ENCODE measurements around the gene MARCHF9. TPM values are rescaled to one million over a fixed set of nuclear protein-coding genes. Genes with fewer than 3 reads are reported as not detected.

The MARCHF9 gene
- total RNA-seq, 2 donors from 2014 or later, result 13.6 to 15.8 TPM

- WGBS, 2 experiments (ENCODE audit: insufficient coverage in 1 of 2, insufficient read length in 1 of 2), result 91 to 94% methylated on average over 6 to 7 of the region's 7 CpGs
These were observed 22.5 kb downstream of the MARCHF9 start for GRCh38 chr12:57777367-57777766.

GRCh38 chr12:57777911-57778310 lies 23.0 kb downstream of the MARCHF9 start:
- H3K4me1 ChIP-seq (ENCODE audit: control insufficient read depth, insufficient read depth, low read length), result no peaks in the 10 kb centered on the region
- H3K27me3 ChIP-seq (ENCODE audit: control insufficient read depth, insufficient read depth, low read length, poor library complexity, severe bottlenecking), result no peaks in the 10 kb centered on the region
- no peaks in the 10 kb centered on the region for H3K9me3 Mint-ChIP-seq
- H3K9me3 ChIP-seq (ENCODE audit: control insufficient read depth, low read length), result no peaks in the 10 kb centered on the region
- no peak overlapping the region for H3K4me3 Mint-ChIP-seq
- peaks cover under 1% of the 10 kb centered on the region for H3K4me1 Mint-ChIP-seq
- no peak overlapping the region for H3K4me3 ChIP-seq (ENCODE audit: low read length)
- WGBS, 2 experiments (ENCODE audit: insufficient coverage in 1 of 2, insufficient read length in 1 of 2), result 95 to 100% methylated on average over 3 to 6 of the region's 7 CpGs
- H3K27ac ChIP-seq (ENCODE audit: low read depth, low read length), result no peak overlapping the region
- no peak overlapping the region for H3K27ac Mint-ChIP-seq
- peaks cover 3% of the 10 kb centered on the region for H3K36me3 Mint-ChIP-seq (ENCODE audit: low read depth)
- no peaks in the 10 kb centered on the region for H3K27me3 Mint-ChIP-seq (ENCODE audit: insufficient read depth)
- no peaks in the 10 kb centered on the region for H3K36me3 ChIP-seq (ENCODE audit: control insufficient read depth, insufficient read depth, low read length)
- no peak for DNase-seq
- H3K9ac ChIP-seq (ENCODE audit: extremely low read depth, low read length, poor library complexity, severe bottlenecking), result no peak overlapping the region
- TF ChIP-seq CTCF (conservative IDR thresholded peaks at IDR 0.05), result no peak

More at GRCh38 chr12:57777367-57777766, 22.5 kb downstream of the MARCHF9 start:
- H3K4me3 ChIP-seq (ENCODE audit: low read length), result no peak overlapping the region
- Mint-ChIP-seq H3K4me1 (peaks cover 2% of the 10 kb centered on the region), H3K27ac (no peak overlapping the region), H3K9me3 (no peaks in the 10 kb centered on the region), H3K36me3 (ENCODE audit: low read depth) (peaks cover 3% of the 10 kb centered on the region), H3K4me3 (no peak overlapping the region), H3K27me3 (ENCODE audit: insufficient read depth) (no peaks in the 10 kb centered on the region)
- no peaks in the 10 kb centered on the region for H3K27me3 ChIP-seq (ENCODE audit: control insufficient read depth, insufficient read depth, low read length, poor library complexity, severe bottlenecking)
- DNase-seq, result no peak
- no peaks in the 10 kb centered on the region for H3K4me1 ChIP-seq (ENCODE audit: control insufficient read depth, insufficient read depth, low read length)
- no peak for TF ChIP-seq CTCF (conservative IDR thresholded peaks at IDR 0.05)
- H3K36me3 ChIP-seq (ENCODE audit: control insufficient read depth, insufficient read depth, low read length), result no peaks in the 10 kb centered on the region
- H3K9me3 ChIP-seq (ENCODE audit: control insufficient read depth, low read length), result no peaks in the 10 kb centered on the region
- H3K27ac ChIP-seq (ENCODE audit: low read depth, low read length), result no peak overlapping the region
- no peak overlapping the region for H3K9ac ChIP-seq (ENCODE audit: extremely low read depth, low read length, poor library complexity, severe bottlenecking)

- H3K4me1 Mint-ChIP-seq, result peaks cover 4% of the 10 kb centered on the region
- no peak for TF ChIP-seq CTCF (conservative IDR thresholded peaks at IDR 0.05)
- H3K27ac ChIP-seq (ENCODE audit: low read depth, low read length), result no peak overlapping the region
- no peak overlapping the region for H3K4me3 ChIP-seq (ENCODE audit: low read length)
- no peaks in the 10 kb centered on the region for H3K9me3 ChIP-seq (ENCODE audit: control insufficient read depth, low read length)
- no peak for DNase-seq
- WGBS, 2 experiments (ENCODE audit: insufficient coverage in 1 of 2, insufficient read length in 1 of 2), result 86% methylated on average over 1 of the region's 1 CpG; no CpG with 5 or more reads in 1 of the 2 experiments
- no peaks in the 10 kb centered on the region for H3K4me1 ChIP-seq (ENCODE audit: control insufficient read depth, insufficient read depth, low read length)
- H3K9me3 Mint-ChIP-seq, result no peaks in the 10 kb centered on the region
- H3K36me3 ChIP-seq (ENCODE audit: control insufficient read depth, insufficient read depth, low read length), result peaks cover 4% of the 10 kb centered on the region
- no peak overlapping the region for H3K27ac Mint-ChIP-seq
- H3K4me3 Mint-ChIP-seq, result no peak overlapping the region
- H3K9ac ChIP-seq (ENCODE audit: extremely low read depth, low read length, poor library complexity, severe bottlenecking), result no peak overlapping the region
- no peaks in the 10 kb centered on the region for H3K27me3 ChIP-seq (ENCODE audit: control insufficient read depth, insufficient read depth, low read length, poor library complexity, severe bottlenecking)
- H3K36me3 Mint-ChIP-seq (ENCODE audit: low read depth), result peaks cover 10% of the 10 kb centered on the region
- H3K27me3 Mint-ChIP-seq (ENCODE audit: insufficient read depth), result no peaks in the 10 kb centered on the region
These were observed 24.8 kb downstream of the MARCHF9 start for GRCh38 chr12:57779736-57780135.

Measured in endodermal cell (in vitro differentiated cells).